Stimulated activated CD8-positive, alpha-beta memory T cell treated with anti-CD3 and anti-CD28 coated beads, Interleukin-7, amount 100 ng/mL, for 24 hours (primary cell): ENCODE measurements around the gene ZNF888.
"Not testable (repeated sequence)": the region's sequence is repeated elsewhere in the genome, so short reads cannot be mapped to it uniquely, and the experiment has no call there.

Experiments used
- DNase-seq: peaks from one replicate; pipeline ENCODE4 v3.0.0-alpha.2; 2020; ENCODE audit warnings: low read depth

Gene ZNF888

GRCh38 chr19:52922841-52923777 is at the start of gene ZNF888:
Gene ZNF888, minus strand, starts transcription at chr19:52923428. Its CDS starts 5,555 bp downstream, at chr19:52917873.
- peak; percentile 71 for DNase-seq

DNA sequence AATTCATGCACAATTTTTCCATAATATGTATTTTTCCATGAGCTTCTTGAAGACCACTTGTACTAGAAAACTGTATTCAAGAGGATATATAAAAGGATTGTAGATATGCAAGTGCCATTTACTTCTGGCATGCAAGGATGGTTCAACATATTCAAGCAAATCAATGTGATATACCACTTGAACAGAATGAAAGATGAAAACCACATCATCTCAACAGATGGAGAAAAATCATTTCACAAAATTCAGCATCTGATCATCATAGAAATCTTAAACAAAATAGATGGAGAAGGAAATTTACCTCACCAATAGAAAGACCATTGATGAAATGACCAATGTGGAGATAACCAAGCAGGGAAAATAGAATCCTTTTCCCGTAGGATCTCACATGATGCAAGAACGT is 44.5 kb upstream of the ZNF888 start:
- no peak for DNase-seq

GRCh38 chr19:52963247-52963618 is 40.0 kb upstream of the ZNF888 start:
- DNase-seq, result no peak

GRCh38 chr19:52962394-52963246 is 39.4 kb upstream of the ZNF888 start, which contains the start of gene ZNF816:
Gene ZNF816, minus strand, starts transcription at chr19:52962881. Its CDS starts 6,792 bp downstream, at chr19:52956089.
- peak; percentile 98 for DNase-seq

DNA sequence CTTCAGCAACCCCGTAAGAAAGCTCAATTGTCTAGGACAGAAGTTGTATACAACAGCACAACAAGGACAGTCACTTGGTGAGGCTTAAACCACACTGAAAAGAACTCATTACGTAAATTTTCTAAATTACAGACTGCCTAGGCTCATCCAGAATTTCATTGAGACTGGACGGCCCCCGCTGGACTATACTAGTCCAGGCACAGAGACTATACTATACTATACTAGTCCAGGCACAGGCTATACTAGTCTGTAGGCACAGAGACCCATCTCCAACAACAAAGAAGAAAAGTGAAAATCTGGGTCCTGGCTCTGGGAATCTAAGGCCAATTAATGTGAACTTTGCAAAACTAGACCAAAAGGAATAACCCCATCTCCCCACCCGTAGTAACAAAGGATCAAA is 38.8 kb upstream of the ZNF888 start:
- no peak for DNase-seq

DNA sequence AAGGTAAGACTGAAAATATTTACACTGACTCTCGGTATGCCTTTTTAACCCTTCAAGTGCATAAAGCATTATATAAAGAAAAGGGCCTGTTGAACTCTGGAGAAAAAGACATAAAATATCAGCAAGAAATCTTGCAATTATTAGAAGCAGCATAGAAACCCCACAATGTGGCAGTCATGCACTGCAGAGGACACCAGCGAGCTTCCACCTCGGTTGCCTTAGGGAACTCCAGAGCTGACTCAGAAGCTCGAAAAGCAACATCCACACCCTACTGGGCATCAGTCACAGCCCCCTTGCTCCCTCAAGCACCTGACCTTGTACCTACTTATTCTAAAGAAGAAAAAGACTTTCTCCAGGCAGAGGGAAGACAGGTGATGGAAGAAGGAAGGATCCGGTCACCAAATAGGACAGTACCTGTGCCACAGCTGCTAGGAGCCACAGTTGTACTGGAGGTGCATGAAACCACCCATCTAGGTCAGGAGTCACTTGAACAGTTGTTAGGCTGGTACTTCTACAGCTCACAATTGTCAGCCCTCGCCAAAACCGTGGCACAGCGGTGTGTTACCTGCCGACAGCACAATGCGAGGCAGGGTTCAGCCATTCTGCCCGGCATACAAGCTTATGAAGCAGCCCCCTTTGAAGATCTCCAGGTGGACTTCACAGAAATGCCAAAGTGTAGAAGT is 36.5 kb upstream of the ZNF888 start:
- DNase-seq, result no peak

GRCh38 chr19:52957591-52957990 is 34.4 kb upstream of the ZNF888 start:
- no peak for DNase-seq

- DNase-seq, result no peak
These were observed 33.7 kb upstream of the ZNF888 start for GRCh38 chr19:52956917-52957316.

DNA sequence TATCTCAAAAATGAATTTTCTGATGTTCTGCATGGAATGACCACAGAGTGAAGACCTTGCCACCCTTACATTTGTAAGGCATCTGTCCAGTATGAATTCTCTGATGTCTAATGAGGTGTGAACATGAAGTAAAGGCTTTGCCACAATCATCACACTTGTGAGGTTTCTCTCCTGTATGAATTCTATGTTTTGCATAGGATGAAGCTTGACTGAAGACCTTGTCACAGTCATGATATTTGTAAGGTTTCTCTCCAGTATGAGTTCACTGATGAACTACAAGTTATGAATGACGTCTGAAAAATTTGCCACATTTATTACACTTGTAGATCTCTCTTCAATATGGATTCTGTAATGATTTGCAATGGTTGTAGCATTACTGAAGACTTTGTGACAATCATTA is 26.2 kb upstream of the ZNF888 start:
- no peak for DNase-seq

- no peak for DNase-seq
These were observed 25.0 kb upstream of the ZNF888 start for GRCh38 chr19:52948025-52948770.

DNA sequence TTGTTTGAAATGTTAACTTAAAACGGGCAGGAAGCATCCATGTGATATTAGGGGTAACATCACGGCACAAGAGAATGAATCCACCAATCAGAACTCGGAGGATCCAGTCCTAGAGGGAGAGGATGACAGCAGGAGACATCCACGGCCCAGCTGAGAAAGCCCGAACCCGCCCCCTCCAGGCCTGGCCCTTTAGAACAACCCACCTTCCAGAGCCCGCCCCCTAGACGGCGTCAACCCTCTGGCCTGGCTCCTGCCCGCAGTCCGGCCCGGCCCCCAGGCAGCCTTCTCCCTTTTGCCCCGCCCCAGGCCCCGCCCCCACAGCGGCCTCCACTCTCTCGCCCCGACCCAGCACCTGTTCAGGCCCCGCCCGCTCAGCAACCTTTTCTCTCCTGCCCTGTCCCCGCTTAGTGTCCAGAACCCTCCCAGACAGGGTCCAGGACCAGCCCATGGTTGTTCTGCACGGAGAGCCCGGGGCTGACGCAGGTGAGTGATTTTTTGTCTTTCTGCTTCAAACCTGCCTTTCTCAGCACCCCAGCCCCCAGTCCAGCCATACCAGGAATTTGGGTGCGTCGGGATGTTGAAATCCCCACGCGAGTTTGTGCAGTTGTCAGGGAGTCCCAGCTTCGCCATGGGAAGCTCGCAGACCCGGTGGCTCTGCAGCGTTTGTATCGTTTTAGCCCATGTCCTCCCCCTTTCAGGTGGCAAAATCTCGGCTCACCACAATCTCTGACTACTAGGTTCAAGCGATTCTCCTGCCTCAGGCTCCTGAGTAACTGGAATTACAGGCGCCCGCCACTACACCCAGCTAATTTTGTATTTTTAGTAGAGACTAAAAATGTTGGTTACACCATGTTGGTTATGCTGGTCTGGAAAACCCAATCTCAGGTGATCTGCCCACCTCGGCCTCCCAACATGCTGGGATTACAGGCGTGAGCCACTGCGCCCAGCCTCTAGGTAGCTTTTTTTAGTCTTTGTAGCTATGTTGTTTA is 23.4 kb upstream of the ZNF888 start:
- DNase-seq, result no peak

DNA sequence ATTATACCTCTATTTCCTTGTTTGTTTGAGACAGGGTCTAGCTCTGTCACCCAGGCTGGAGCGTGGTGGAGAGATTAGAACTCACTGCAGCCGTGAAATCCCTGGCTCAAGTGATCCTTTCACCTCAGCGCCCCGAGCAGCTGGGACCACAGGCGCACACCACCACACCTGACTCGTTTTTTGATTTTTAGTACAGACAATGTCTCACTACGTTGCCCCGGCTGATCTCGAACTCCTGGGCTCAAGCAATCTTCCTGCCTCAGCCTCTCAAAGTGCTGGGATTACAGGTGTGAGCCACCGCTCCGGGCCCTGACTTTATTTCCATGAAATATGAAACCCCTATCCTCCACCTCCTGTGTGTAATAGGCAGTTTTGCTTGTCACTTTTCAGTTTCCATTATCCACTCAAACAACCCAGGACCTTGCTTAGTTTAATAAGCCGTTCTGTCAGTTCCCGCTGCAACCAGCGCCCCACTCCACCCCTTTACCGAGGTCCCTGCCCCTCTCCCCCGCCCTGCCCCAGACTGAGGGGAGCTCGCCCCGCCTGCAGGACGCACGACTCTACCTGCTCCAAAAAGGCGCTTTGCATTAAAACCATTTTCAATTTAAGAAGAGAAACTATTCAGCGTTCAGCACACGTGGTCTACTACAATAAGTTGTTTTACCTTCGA is 22.6 kb upstream of the ZNF888 start:
- no peak for DNase-seq

DNA sequence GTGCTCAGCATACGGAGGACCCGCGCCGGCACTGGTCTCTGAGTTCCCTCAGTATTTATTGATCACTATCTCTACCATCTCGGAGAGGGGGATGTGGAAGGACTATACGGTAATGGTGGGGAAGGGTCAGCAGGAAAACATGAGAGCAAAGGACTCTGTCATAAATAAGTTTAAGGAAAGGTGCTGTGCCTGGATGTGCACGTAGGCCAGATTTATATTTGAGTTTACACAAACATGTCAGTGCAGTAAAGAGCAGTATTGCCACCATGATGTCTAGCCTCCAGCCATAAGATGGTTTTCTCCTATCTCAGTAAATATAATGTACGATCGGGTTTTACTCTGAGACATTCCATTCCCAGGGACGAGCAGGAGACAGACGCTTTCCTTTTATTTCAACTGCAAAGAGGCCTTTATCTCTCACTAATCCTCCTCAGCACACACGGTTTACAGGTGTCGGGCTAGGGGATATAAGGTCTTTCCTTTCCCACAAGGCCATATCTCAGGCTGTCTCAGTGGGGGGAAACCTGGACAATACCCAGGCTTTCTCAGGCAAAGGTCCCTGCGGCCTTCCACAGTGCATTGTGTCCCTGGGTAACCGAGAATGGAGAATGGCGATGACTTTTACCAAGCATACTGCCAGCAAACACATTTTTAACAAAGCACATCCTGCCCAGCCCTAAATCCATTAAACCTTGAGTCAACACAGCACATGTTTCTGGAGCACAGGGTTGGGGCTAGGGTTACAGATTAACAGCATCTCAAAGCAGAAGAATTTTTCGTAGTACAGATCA is 21.7 kb upstream of the ZNF888 start:
- DNase-seq, result not testable (repeated sequence)

DNA sequence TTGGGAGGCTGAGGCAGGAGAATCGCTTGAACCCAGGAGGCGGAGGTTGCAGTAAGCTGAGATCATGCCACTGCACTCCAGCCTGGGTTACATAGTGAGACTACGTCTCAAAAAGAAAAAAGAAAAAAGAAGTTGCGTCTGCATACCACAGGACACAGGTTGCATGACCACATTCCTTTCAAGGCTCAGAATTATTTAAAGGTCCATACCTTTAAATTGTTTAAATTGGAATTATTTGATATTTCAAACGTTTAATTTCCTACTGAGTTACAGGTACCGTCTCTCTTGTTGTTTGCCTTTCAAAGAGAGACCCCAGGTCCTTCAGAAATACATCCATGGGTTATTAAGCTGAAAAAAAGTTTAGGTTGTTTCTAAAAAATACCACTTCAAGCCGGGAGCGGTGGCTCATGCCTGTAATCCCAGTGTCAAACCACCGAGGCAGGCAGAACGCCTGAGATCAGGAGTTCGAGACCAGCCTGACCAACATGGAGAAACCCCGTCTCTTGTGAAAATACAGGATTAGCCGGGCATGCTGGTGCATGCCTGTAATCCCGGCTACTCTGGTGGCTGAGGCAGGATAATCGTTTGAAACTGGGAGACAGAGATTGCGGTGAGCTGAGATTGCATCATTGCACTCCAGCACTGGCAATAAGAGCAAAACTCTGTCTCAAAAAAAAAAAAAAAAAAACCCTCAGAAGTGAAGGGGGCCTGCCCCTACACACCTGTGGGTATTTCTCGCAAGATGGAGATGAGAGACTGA is 20.8 kb upstream of the ZNF888 start:
- DNase-seq, result no peak

DNA sequence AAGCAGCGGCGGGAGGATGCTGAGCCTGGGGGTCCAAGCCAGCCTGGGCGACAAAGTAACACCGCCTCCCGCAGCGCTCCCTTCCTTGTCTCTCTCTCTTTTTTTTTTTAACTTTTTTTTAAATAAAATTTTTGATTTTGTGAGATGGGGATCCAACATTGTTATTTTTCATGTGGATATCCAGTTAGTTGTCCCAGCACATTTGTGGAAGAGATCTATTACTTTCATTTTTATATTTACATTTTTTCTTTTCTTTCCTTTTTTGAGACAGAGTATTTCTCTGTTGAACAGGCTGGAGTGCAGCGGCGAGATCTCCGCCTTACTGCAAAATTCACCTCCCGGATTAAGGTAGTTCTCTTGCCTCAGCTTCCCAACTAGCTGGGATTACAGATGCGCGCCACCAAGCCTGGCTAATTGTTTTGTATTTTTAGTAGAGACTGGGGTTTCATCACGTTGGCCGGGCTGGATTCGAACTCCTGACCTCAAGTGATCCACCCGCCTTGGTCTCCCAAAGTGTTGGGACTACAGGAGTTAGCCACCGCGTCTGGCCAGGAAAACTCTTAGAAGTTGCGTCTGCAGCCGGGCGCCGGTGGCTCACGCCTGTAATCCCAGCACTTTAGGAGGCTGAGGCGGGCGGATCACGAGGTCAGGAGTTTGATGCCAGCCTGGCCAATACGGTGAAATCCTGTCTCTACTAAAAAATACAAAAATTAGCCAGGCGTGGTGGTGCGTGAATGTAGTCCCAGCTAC is 20.1 kb upstream of the ZNF888 start:
- DNase-seq, result no peak

GRCh38 chr19:52942386-52943133 is 19.3 kb upstream of the ZNF888 start:
- peak; percentile 91 for DNase-seq

- no peak for DNase-seq
These were observed 18.7 kb upstream of the ZNF888 start for GRCh38 chr19:52941941-52942385.
